Uterus (tissue), 2 donors: ENCODE results near the gene CRLF1.

Source experiments
- CTCF ChIP-seq, 4 experiments: fragments of 200-600 bp in 2 of 4; fragments of 450-650 bp in 2 of 4; sonication (generic) in 2 of 4; IDR thresholded peaks; one replicate each; pipeline ENCODE4 v1.5.1; 2016 to 2019; ENCODE audit warnings: antibody characterized with exemption in 4 of 4, mild to moderate bottlenecking in 2 of 4, moderate library complexity in 1 of 4
- POLR2A ChIP-seq, 2 donors: fragments of 450-650 bp; IDR thresholded peaks; one replicate each; pipeline ENCODE4 v1.6.1; 2016; ENCODE audit warnings: antibody characterized with exemption in 2 of 2, mild to moderate bottlenecking in 1 of 2, moderate library complexity in 1 of 2

DNA sequence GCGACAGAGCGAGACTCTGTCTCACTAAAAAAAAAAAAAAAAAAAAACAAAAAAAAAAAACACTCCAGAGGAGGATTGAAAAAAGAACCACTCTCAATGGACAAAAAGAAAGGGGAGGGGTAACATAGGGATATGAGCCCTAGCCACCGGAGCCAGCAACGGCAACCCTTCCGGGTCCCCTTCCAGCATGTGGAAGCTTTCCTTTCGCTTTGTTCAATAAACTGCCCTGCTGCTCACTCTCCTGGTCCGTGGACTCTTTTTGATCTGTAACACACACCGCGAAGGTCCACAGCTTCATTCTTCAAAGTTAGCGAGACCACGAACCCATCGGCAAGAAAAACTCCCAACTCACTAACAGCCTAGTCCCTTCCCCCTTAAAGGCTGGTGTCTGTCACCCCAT lies 19.0 kb downstream of the CRLF1 start:
- TF ChIP-seq CTCF (IDR thresholded peaks at IDR 0.05) (no peak), POLR2A (IDR thresholded peaks at IDR 0.05) (no peak)
